CD14-positive monocyte (primary cell): ENCODE data around the gene STUM. TPM values are rescaled to one million over a fixed set of nuclear protein-coding genes. Genes with fewer than 3 reads are reported as not detected.

Source experiments
- DNase-seq, 3 donors: peaks; one replicate each; pipeline ENCODE4 v3.0.0-alpha.2; 2011 to 2022
- H2AFZ ChIP-seq: 2 replicates; pipeline ENCODE4 v1.6.0; 2012; ENCODE audit warnings: mild to moderate bottlenecking, low read depth, low read length, inconsistent platforms; ENCODE audit not compliant: insufficient read depth, poor library complexity, severe bottlenecking
- H3K27ac ChIP-seq, 2 donors: 1 replicate in 1 of 2; 2 replicates in 1 of 2; pipeline ENCODE4 v1.5.1; 2012 to 2013; ENCODE audit warnings: low read length in 2 of 2, control low read depth in 1 of 2, inconsistent platforms in 1 of 2, low read depth in 1 of 2, mild to moderate bottlenecking in 1 of 2
- H3K27me3 ChIP-seq, 2 donors: one replicate each; pipeline versions ENCODE4 v1.6.0 to v1.6.1; 2011 to 2013; ENCODE audit warnings: low read length in 2 of 2; ENCODE audit not compliant: control insufficient read depth in 2 of 2, insufficient read depth in 2 of 2
- H3K36me3 ChIP-seq, 2 donors: replicated peaks in 1 of 2; 1 replicate in 1 of 2; 2 replicates in 1 of 2; pipeline versions ENCODE4 v1.5.1 to v1.6.1; 2012 to 2013; ENCODE audit warnings: low read length in 2 of 2, control low read depth in 1 of 2, inconsistent platforms in 1 of 2, mild to moderate bottlenecking in 1 of 2; ENCODE audit not compliant: insufficient read depth in 2 of 2, control insufficient read depth in 1 of 2
- H3K4me1 ChIP-seq, 2 donors: 1 replicate in 1 of 2; 2 replicates in 1 of 2; pipeline versions ENCODE4 v1.5.1 to v1.6.1; 2012 to 2013; ENCODE audit warnings: low read length in 2 of 2, control low read depth in 1 of 2, inconsistent platforms in 1 of 2, mild to moderate bottlenecking in 1 of 2, moderate library complexity in 1 of 2; ENCODE audit not compliant: insufficient read depth in 2 of 2, control insufficient read depth in 1 of 2
- H3K4me2 ChIP-seq: replicated peaks from 2 replicates; pipeline ENCODE3; 2012; ENCODE audit warnings: low read length, moderate library complexity, mild to moderate bottlenecking; ENCODE audit not compliant: poor library complexity, severe bottlenecking; ENCODE audit errors: extremely low read depth
- H3K4me3 ChIP-seq, 3 experiments: fragments of 200-600 bp in 1 of 3; sonication (generic) in 1 of 3; replicated peaks in 1 of 3; 1 replicate in 2 of 3; 2 replicates in 1 of 3; pipeline ENCODE4 v1.5.1; 2011 to 2013; ENCODE audit warnings: low read length in 3 of 3, mild to moderate bottlenecking in 3 of 3, control low read depth in 2 of 3, low read depth in 2 of 3, inconsistent platforms in 1 of 3, moderate library complexity in 1 of 3
- H3K79me2 ChIP-seq: 2 replicates; pipeline ENCODE4 v1.6.0; 2012; ENCODE audit warnings: mild to moderate bottlenecking, control low read depth, inconsistent platforms, low read length, moderate library complexity; ENCODE audit not compliant: insufficient read depth
- H3K9ac ChIP-seq: 2 replicates; pipeline ENCODE4 v1.6.0; 2017; ENCODE audit warnings: low read length, mild to moderate bottlenecking; ENCODE audit not compliant: insufficient read depth, poor library complexity, severe bottlenecking
- H3K9me3 ChIP-seq, 2 donors: replicated peaks in 1 of 2; 1 replicate in 1 of 2; 2 replicates in 1 of 2; pipeline versions ENCODE4 v1.5.1 to v1.6.1; 2012 to 2013; ENCODE audit warnings: low read length in 2 of 2, control low read depth in 1 of 2; ENCODE audit not compliant: control insufficient read depth in 1 of 2, insufficient read depth in 1 of 2
- H4K20me1 ChIP-seq: 2 replicates; pipeline ENCODE4 v1.6.0; 2012; ENCODE audit warnings: mild to moderate bottlenecking, low read length, control low read depth, moderate library complexity; ENCODE audit not compliant: insufficient read depth
- H3K27ac Mint-ChIP-seq, 7 donors: one replicate each; pipeline ENCODE4 v1.8.0; 2020; ENCODE audit warnings: mild to moderate bottlenecking in 7 of 7, mixed read lengths in 7 of 7, moderate library complexity in 6 of 7, inconsistent platforms in 2 of 7
- H3K27me3 Mint-ChIP-seq, 3 donors: one replicate each; pipeline ENCODE4 v1.8.0; 2021 to 2022; ENCODE audit warnings: low read depth in 3 of 3, mild to moderate bottlenecking in 3 of 3, mixed read lengths in 3 of 3, moderate library complexity in 3 of 3, inconsistent platforms in 1 of 3
- H3K36me3 Mint-ChIP-seq, 2 donors: one replicate each; pipeline ENCODE4 v1.8.0; 2020; ENCODE audit warnings: mixed read lengths in 2 of 2, inconsistent platforms in 1 of 2, mild to moderate bottlenecking in 1 of 2
- H3K4me1 Mint-ChIP-seq: one replicate; pipeline ENCODE4 v1.8.0; 2020; ENCODE audit warnings: mild to moderate bottlenecking, mixed read lengths
- H3K4me3 Mint-ChIP-seq, 2 donors: one replicate each; pipeline ENCODE4 v1.8.0; 2020; ENCODE audit warnings: mild to moderate bottlenecking in 2 of 2, mixed read lengths in 2 of 2, moderate library complexity in 1 of 2
- H3K9me3 Mint-ChIP-seq, 7 donors: one replicate each; pipeline ENCODE4 v1.8.0; 2020 to 2022; ENCODE audit warnings: mixed read lengths in 7 of 7, mild to moderate bottlenecking in 6 of 7, moderate library complexity in 6 of 7, inconsistent platforms in 2 of 7
- WGBS: methylation state at CpG from one replicate; pipeline ENCODE4 v1.1.5; 2013; ENCODE audit warnings: missing lambda C conversion rate; ENCODE audit not compliant: insufficient coverage; 5-methylcytosine and 5-hydroxymethylcytosine counted together
- intact Hi-C, 2 donors: fragments of 100-400 bp; cut with micrococcal nuclease; formaldehyde crosslinking; loops; one replicate each; pipeline versions ENCODE4 v1.15.0 to v1.15.1; 2023
- polyA plus RNA-seq, 3 donors: library from polyadenylated mRNA; depleted of rRNA in 1 of 3; unstranded in 2 of 3; stranded (reverse) in 1 of 3; fragments of 300-500 nt in 2 of 3; fragments of >200 nt in 1 of 3; fragmentation: Illumina TruSeq in 2 of 3; gene quantifications; 1 replicate in 2 of 3; 2 replicates in 1 of 3; pipeline ENCODE4 v1.2.3, GENCODE V29; 2012 to 2021
- TF ChIP-seq, protein P1 (sequence below): fragments of 200-600 bp; IDR thresholded peaks from one replicate; pipeline ENCODE4 v1.8.0; 2022; ENCODE audit warnings: antibody characterized with exemption, mild to moderate bottlenecking

STUM gene
- polyA plus RNA-seq, 3 donors, result not detected

DNA sequence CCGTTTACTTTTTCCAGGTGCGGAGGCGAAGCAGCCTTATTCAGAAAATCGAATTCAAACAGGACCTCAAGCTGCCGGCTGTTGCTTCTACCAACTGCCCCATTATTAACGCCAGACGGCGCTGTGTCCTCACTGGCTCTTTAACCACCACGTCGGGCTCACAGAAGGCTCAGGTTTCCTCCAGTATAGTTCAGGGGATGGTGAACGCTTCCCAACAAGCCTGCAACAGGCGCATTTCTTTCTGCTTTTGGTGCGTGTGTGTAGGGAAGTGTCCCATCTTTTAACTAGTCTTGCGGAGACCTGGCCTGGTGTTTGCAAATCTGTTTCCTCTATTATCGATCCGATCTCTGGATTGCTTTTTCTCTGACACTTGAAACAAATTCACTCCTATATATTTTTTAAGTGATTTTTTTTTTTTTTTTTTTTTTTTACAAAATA is 791 bp upstream of the STUM start:
- Histone ChIP-seq H3K79me2 (no peaks in the 10 kb centered on the region), H3K9me3 (no peaks in the 10 kb centered on the region), H3K9ac (no peak overlapping the region), H4K20me1 (no peaks in the 10 kb centered on the region), H2AFZ (no peak overlapping the region), H3K27me3 (peaks cover 41 to 51% of the 10 kb centered on the region in 2 donors), H3K4me2 (no peak overlapping the region), H3K36me3 (no peaks in the 10 kb centered on the region), H3K4me3 (no peak overlapping the region), H3K4me1 (peaks cover 20 to 21% of the 10 kb centered on the region in 2 donors), H3K27ac (no peak overlapping the region)
- Mint-ChIP-seq H3K36me3 (peaks cover 0 to 3% of the 10 kb centered on the region in 2 donors), H3K4me3 (peak overlapping the region in 1 of 2 donors; percentile 76), H3K4me1 (peaks cover 21% of the 10 kb centered on the region), H3K27ac (no peak overlapping the region), H3K9me3 (peaks cover 0 to 5% (median 2%) of the 10 kb centered on the region in 7 donors), H3K27me3 (peaks cover 43 to 61% (median 59%) of the 10 kb centered on the region in 3 donors)
- peak; percentile 23 to 49 (median 38) for DNase-seq
- intact Hi-C loops, result no loop called here
- TF ChIP-seq, protein P1, sequence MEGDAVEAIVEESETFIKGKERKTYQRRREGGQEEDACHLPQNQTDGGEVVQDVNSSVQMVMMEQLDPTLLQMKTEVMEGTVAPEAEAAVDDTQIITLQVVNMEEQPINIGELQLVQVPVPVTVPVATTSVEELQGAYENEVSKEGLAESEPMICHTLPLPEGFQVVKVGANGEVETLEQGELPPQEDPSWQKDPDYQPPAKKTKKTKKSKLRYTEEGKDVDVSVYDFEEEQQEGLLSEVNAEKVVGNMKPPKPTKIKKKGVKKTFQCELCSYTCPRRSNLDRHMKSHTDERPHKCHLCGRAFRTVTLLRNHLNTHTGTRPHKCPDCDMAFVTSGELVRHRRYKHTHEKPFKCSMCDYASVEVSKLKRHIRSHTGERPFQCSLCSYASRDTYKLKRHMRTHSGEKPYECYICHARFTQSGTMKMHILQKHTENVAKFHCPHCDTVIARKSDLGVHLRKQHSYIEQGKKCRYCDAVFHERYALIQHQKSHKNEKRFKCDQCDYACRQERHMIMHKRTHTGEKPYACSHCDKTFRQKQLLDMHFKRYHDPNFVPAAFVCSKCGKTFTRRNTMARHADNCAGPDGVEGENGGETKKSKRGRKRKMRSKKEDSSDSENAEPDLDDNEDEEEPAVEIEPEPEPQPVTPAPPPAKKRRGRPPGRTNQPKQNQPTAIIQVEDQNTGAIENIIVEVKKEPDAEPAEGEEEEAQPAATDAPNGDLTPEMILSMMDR, result peak; percentile 74
- WGBS, result 15% methylated on average over 6 of the region's 16 CpGs

DNA sequence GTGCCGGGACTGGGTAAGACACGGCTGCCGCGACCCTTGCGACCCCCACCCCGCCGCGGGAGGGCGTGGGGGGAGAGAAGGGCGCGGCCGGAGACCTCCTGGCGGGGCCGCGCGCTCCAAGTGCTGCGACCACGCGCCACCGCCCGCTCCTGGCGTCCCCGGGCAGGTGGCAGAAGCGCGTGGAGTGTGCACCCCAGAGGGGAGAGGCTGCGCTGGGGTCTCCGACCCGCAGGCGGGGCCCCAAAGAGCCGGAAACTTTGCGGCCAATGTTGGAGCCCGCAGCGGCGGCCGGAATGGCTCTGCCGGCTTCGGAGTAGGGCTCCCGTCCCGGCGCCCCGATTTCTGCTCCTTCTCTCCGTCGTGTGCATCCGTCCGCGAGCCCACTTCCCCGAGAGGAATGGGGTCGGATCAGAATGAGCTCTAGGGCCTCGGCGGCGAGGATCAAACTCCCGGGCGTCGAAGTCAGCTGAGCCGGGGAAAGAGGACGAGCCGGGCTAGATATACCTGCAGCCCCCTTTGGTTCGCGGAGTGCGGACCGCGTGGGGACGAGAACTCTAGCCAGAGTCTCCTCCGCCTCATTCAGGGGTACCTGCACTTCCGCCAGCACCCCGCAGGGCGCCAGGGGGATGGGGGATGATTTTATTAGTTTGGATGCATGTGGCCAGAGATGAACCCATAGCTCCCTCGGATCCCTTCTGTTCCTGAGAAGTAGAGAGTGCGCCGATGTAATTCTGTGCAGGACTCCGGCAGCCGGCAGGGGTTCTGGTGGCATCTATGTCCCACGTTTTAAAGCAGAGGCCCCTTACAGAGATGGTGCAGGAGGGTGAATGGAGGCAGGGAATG is 751 bp downstream of the STUM start:
- peaks cover 21% of the 10 kb centered on the region for H3K4me1 Mint-ChIP-seq
- peak overlapping the region; percentile 21 for H3K9ac ChIP-seq
- H3K4me3 ChIP-seq, result peak overlapping the region in 2 of 3 experiments; percentile 6 to 63
- no peaks in the 10 kb centered on the region for H3K9me3 ChIP-seq
- DNase-seq, result no peak
- no peaks in the 10 kb centered on the region for H3K79me2 ChIP-seq
- H3K27ac Mint-ChIP-seq, result no peak overlapping the region
- TF ChIP-seq, protein P1, result no peak
- H3K36me3 Mint-ChIP-seq, result peaks cover 0 to 3% of the 10 kb centered on the region in 2 donors
- no peaks in the 10 kb centered on the region for H3K36me3 ChIP-seq
- H3K4me1 ChIP-seq, result peaks cover 20 to 21% of the 10 kb centered on the region in 2 donors
- H2AFZ ChIP-seq, result peak overlapping the region; percentile 4
- WGBS, result 1% methylated on average over 66 of the region's 73 CpGs
- H3K27me3 Mint-ChIP-seq, result peaks cover 44 to 61% (median 61%) of the 10 kb centered on the region in 3 donors
- no peak overlapping the region for H3K27ac ChIP-seq
- peaks cover 0 to 5% (median 2%) of the 10 kb centered on the region in 7 donors for H3K9me3 Mint-ChIP-seq
- H4K20me1 ChIP-seq, result no peaks in the 10 kb centered on the region
- intact Hi-C loops, result no loop called here
- H3K4me3 Mint-ChIP-seq, result peak overlapping the region; percentile 70 to 89
- peak overlapping the region; percentile 73 for H3K4me2 ChIP-seq
- H3K27me3 ChIP-seq, result peaks cover 41 to 51% of the 10 kb centered on the region in 2 donors
